ENCODE data around the gene RAB11FIP4.

- TF ChIP-seq CTCF (IDR thresholded peaks at IDR 0.05) = no peak
- TF ChIP-seq POLR2A (IDR thresholded peaks at IDR 0.05) = no peak
- no peak for TF ChIP-seq POLR2AphosphoS5 (IDR thresholded peaks at IDR 0.05)
Observed at GRCh38 chr17:31428512-31428911, 37.0 kb downstream of the RAB11FIP4 start.

Measured in transverse colon (tissue), 4 donors.